CD14-positive monocyte (primary cell): Measurements from ENCODE around the gene DYRK3. TPM values are rescaled to one million over a fixed set of nuclear protein-coding genes. Genes with fewer than 3 reads are reported as not detected.

Source experiments
- DNase-seq, 3 donors: peaks; one replicate each; pipeline ENCODE4 v3.0.0-alpha.2; 2011 to 2022
- H2AFZ ChIP-seq: 2 replicates; pipeline ENCODE4 v1.6.0; 2012; ENCODE audit warnings: mild to moderate bottlenecking, low read depth, low read length, inconsistent platforms; ENCODE audit not compliant: insufficient read depth, poor library complexity, severe bottlenecking
- H3K27ac ChIP-seq, 2 donors: 1 replicate in 1 of 2; 2 replicates in 1 of 2; pipeline ENCODE4 v1.5.1; 2012 to 2013; ENCODE audit warnings: low read length in 2 of 2, control low read depth in 1 of 2, inconsistent platforms in 1 of 2, low read depth in 1 of 2, mild to moderate bottlenecking in 1 of 2
- H3K27me3 ChIP-seq, 2 donors: one replicate each; pipeline versions ENCODE4 v1.6.0 to v1.6.1; 2011 to 2013; ENCODE audit warnings: low read length in 2 of 2; ENCODE audit not compliant: control insufficient read depth in 2 of 2, insufficient read depth in 2 of 2
- H3K36me3 ChIP-seq, 2 donors: replicated peaks in 1 of 2; 1 replicate in 1 of 2; 2 replicates in 1 of 2; pipeline versions ENCODE4 v1.5.1 to v1.6.1; 2012 to 2013; ENCODE audit warnings: low read length in 2 of 2, control low read depth in 1 of 2, inconsistent platforms in 1 of 2, mild to moderate bottlenecking in 1 of 2; ENCODE audit not compliant: insufficient read depth in 2 of 2, control insufficient read depth in 1 of 2
- H3K4me1 ChIP-seq, 2 donors: 1 replicate in 1 of 2; 2 replicates in 1 of 2; pipeline versions ENCODE4 v1.5.1 to v1.6.1; 2012 to 2013; ENCODE audit warnings: low read length in 2 of 2, control low read depth in 1 of 2, inconsistent platforms in 1 of 2, mild to moderate bottlenecking in 1 of 2, moderate library complexity in 1 of 2; ENCODE audit not compliant: insufficient read depth in 2 of 2, control insufficient read depth in 1 of 2
- H3K4me2 ChIP-seq: replicated peaks from 2 replicates; pipeline ENCODE3; 2012; ENCODE audit warnings: low read length, moderate library complexity, mild to moderate bottlenecking; ENCODE audit not compliant: poor library complexity, severe bottlenecking; ENCODE audit errors: extremely low read depth
- H3K4me3 ChIP-seq, 3 experiments: fragments of 200-600 bp in 1 of 3; sonication (generic) in 1 of 3; replicated peaks in 1 of 3; 1 replicate in 2 of 3; 2 replicates in 1 of 3; pipeline ENCODE4 v1.5.1; 2011 to 2013; ENCODE audit warnings: low read length in 3 of 3, mild to moderate bottlenecking in 3 of 3, control low read depth in 2 of 3, low read depth in 2 of 3, inconsistent platforms in 1 of 3, moderate library complexity in 1 of 3
- H3K79me2 ChIP-seq: 2 replicates; pipeline ENCODE4 v1.6.0; 2012; ENCODE audit warnings: mild to moderate bottlenecking, control low read depth, inconsistent platforms, low read length, moderate library complexity; ENCODE audit not compliant: insufficient read depth
- H3K9ac ChIP-seq: 2 replicates; pipeline ENCODE4 v1.6.0; 2017; ENCODE audit warnings: low read length, mild to moderate bottlenecking; ENCODE audit not compliant: insufficient read depth, poor library complexity, severe bottlenecking
- H3K9me3 ChIP-seq, 2 donors: replicated peaks in 1 of 2; 1 replicate in 1 of 2; 2 replicates in 1 of 2; pipeline versions ENCODE4 v1.5.1 to v1.6.1; 2012 to 2013; ENCODE audit warnings: low read length in 2 of 2, control low read depth in 1 of 2; ENCODE audit not compliant: control insufficient read depth in 1 of 2, insufficient read depth in 1 of 2
- H4K20me1 ChIP-seq: 2 replicates; pipeline ENCODE4 v1.6.0; 2012; ENCODE audit warnings: mild to moderate bottlenecking, low read length, control low read depth, moderate library complexity; ENCODE audit not compliant: insufficient read depth
- H3K27ac Mint-ChIP-seq, 7 donors: one replicate each; pipeline ENCODE4 v1.8.0; 2020; ENCODE audit warnings: mild to moderate bottlenecking in 7 of 7, mixed read lengths in 7 of 7, moderate library complexity in 6 of 7, inconsistent platforms in 2 of 7
- H3K27me3 Mint-ChIP-seq, 3 donors: one replicate each; pipeline ENCODE4 v1.8.0; 2021 to 2022; ENCODE audit warnings: low read depth in 3 of 3, mild to moderate bottlenecking in 3 of 3, mixed read lengths in 3 of 3, moderate library complexity in 3 of 3, inconsistent platforms in 1 of 3
- H3K36me3 Mint-ChIP-seq, 2 donors: one replicate each; pipeline ENCODE4 v1.8.0; 2020; ENCODE audit warnings: mixed read lengths in 2 of 2, inconsistent platforms in 1 of 2, mild to moderate bottlenecking in 1 of 2
- H3K4me1 Mint-ChIP-seq: one replicate; pipeline ENCODE4 v1.8.0; 2020; ENCODE audit warnings: mild to moderate bottlenecking, mixed read lengths
- H3K4me3 Mint-ChIP-seq, 2 donors: one replicate each; pipeline ENCODE4 v1.8.0; 2020; ENCODE audit warnings: mild to moderate bottlenecking in 2 of 2, mixed read lengths in 2 of 2, moderate library complexity in 1 of 2
- H3K9me3 Mint-ChIP-seq, 7 donors: one replicate each; pipeline ENCODE4 v1.8.0; 2020 to 2022; ENCODE audit warnings: mixed read lengths in 7 of 7, mild to moderate bottlenecking in 6 of 7, moderate library complexity in 6 of 7, inconsistent platforms in 2 of 7
- CTCF ChIP-seq: fragments of 200-600 bp; IDR thresholded peaks from one replicate; pipeline ENCODE4 v1.8.0; 2022; ENCODE audit warnings: antibody characterized with exemption, mild to moderate bottlenecking
- WGBS: methylation state at CpG from one replicate; pipeline ENCODE4 v1.1.5; 2013; ENCODE audit warnings: missing lambda C conversion rate; ENCODE audit not compliant: insufficient coverage; 5-methylcytosine and 5-hydroxymethylcytosine counted together
- intact Hi-C, 2 donors: fragments of 100-400 bp; cut with micrococcal nuclease; formaldehyde crosslinking; loops; one replicate each; pipeline versions ENCODE4 v1.15.0 to v1.15.1; 2023
- polyA plus RNA-seq, 3 donors: library from polyadenylated mRNA; depleted of rRNA in 1 of 3; unstranded in 2 of 3; stranded (reverse) in 1 of 3; fragments of 300-500 nt in 2 of 3; fragments of >200 nt in 1 of 3; fragmentation: Illumina TruSeq in 2 of 3; gene quantifications; 1 replicate in 2 of 3; 2 replicates in 1 of 3; pipeline ENCODE4 v1.2.3, GENCODE V29; 2012 to 2021

DYRK3 gene
- polyA plus RNA-seq, 3 donors = 0.13 TPM; not detected in 2

- DNase-seq = no peak
- Mint-ChIP-seq H3K4me1 (peaks cover 34% of the 10 kb centered on the region), H3K9me3 (peaks cover 0 to 6% (median 0%) of the 10 kb centered on the region in 7 donors), H3K36me3 (no peaks in the 10 kb centered on the region), H3K27me3 (peaks cover 28 to 35% (median 29%) of the 10 kb centered on the region in 3 donors), H3K4me3 (peak overlapping the region in 1 of 2 donors; percentile 53), H3K27ac (peak overlapping the region in 1 of 7 donors; percentile 26)
- 50% methylated on average over 2 of the region's 6 CpGs for WGBS
- Histone ChIP-seq H3K27me3 (peaks cover 0 to 14% of the 10 kb centered on the region in 2 donors), H4K20me1 (peaks cover 13% of the 10 kb centered on the region), H3K79me2 (no peaks in the 10 kb centered on the region), H3K4me1 (peaks cover 22 to 26% of the 10 kb centered on the region in 2 donors), H2AFZ (no peak overlapping the region), H3K36me3 (no peaks in the 10 kb centered on the region), H3K9ac (no peak overlapping the region), H3K4me3 (no peak overlapping the region), H3K4me2 (no peak overlapping the region), H3K9me3 (no peaks in the 10 kb centered on the region), H3K27ac (no peak overlapping the region)
- no peak for TF ChIP-seq CTCF
- intact Hi-C loops = no loop called here
Measured at GRCh38 chr1:206664740-206665139, 29.4 kb downstream of the DYRK3 start.

GRCh38 chr1:206666031-206666561 is 30.8 kb downstream of the DYRK3 start:
- Histone ChIP-seq H3K9me3 (no peaks in the 10 kb centered on the region), H3K27ac (no peak overlapping the region), H3K79me2 (no peaks in the 10 kb centered on the region), H3K9ac (no peak overlapping the region), H3K4me2 (no peak overlapping the region), H3K36me3 (no peaks in the 10 kb centered on the region), H3K4me3 (no peak overlapping the region), H3K27me3 (peaks cover 2 to 18% of the 10 kb centered on the region in 2 donors), H3K4me1 (peaks cover 22 to 26% of the 10 kb centered on the region in 2 donors), H2AFZ (no peak overlapping the region), H4K20me1 (peaks cover 13% of the 10 kb centered on the region)
- H3K27ac Mint-ChIP-seq = no peak overlapping the region
- H3K4me1 Mint-ChIP-seq = peaks cover 34% of the 10 kb centered on the region
- peaks cover 32 to 38% (median 38%) of the 10 kb centered on the region in 3 donors for H3K27me3 Mint-ChIP-seq
- no peaks in the 10 kb centered on the region for H3K36me3 Mint-ChIP-seq
- intact Hi-C loops = no loop called here
- no CpG with 5 or more reads among the region's 3 CpGs for WGBS
- peaks cover 0 to 6% (median 0%) of the 10 kb centered on the region in 7 donors for H3K9me3 Mint-ChIP-seq
- no peak for DNase-seq
- TF ChIP-seq CTCF = no peak
- H3K4me3 Mint-ChIP-seq = no peak overlapping the region
